Osteocyte (in vitro differentiated cells): Measurements from ENCODE around the gene PREP. TPM values are rescaled to one million over a fixed set of nuclear protein-coding genes. Genes with fewer than 3 reads are reported as not detected.

Experiments
- DNase-seq: peaks from one replicate; pipeline ENCODE4 v3.0.0; 2021; ENCODE audit warnings: mixed read lengths; ENCODE audit not compliant: unreplicated experiment; ENCODE audit errors: extremely low spot score
- H3K27ac Mint-ChIP-seq: one replicate; pipeline ENCODE4 v1.8.0; 2021; ENCODE audit warnings: mild to moderate bottlenecking, mixed read lengths; ENCODE audit not compliant: unreplicated experiment
- H3K27me3 Mint-ChIP-seq: one replicate; pipeline ENCODE4 v1.8.0; 2021; ENCODE audit warnings: mixed read lengths; ENCODE audit not compliant: unreplicated experiment
- H3K36me3 Mint-ChIP-seq: one replicate; pipeline ENCODE4 v1.8.0; 2021; ENCODE audit warnings: mixed read lengths; ENCODE audit not compliant: unreplicated experiment
- H3K4me1 Mint-ChIP-seq: one replicate; pipeline ENCODE4 v1.8.0; 2021; ENCODE audit warnings: mixed read lengths; ENCODE audit not compliant: unreplicated experiment
- H3K4me3 Mint-ChIP-seq: one replicate; pipeline ENCODE4 v1.8.0; 2021; ENCODE audit warnings: mild to moderate bottlenecking, moderate library complexity, mixed read lengths; ENCODE audit not compliant: unreplicated experiment
- H3K9me3 Mint-ChIP-seq: one replicate; pipeline ENCODE4 v1.8.0; 2021; ENCODE audit warnings: mixed read lengths; ENCODE audit not compliant: unreplicated experiment
- CTCF ChIP-seq: fragments of 200-600 bp; sonication (generic); IDR thresholded peaks from 2 replicates; pipeline ENCODE4 v1.5.0; 2021; ENCODE audit warnings: antibody characterized with exemption, mild to moderate bottlenecking, moderate library complexity
- total RNA-seq: library from RNA; stranded (reverse); gene quantifications from 2 replicates; pipeline ENCODE4 v1.2.1, GENCODE V29; 2021

The PREP gene
- total RNA-seq, 1 donor from 2014 or later = 36.9 TPM

GRCh38 chr6:105364243-105364642 is 38.6 kb downstream of the PREP start:
- no peak for DNase-seq
- H3K27ac Mint-ChIP-seq = no peak overlapping the region
- H3K9me3 Mint-ChIP-seq = peaks cover under 1% of the 10 kb centered on the region
- no peak for TF ChIP-seq CTCF
- H3K4me3 Mint-ChIP-seq = no peak overlapping the region
- peaks cover 14% of the 10 kb centered on the region for H3K4me1 Mint-ChIP-seq
- no peaks in the 10 kb centered on the region for H3K27me3 Mint-ChIP-seq
- peaks cover 26% of the 10 kb centered on the region for H3K36me3 Mint-ChIP-seq

GRCh38 chr6:105363100-105363754 is 39.7 kb downstream of the PREP start:
- H3K9me3 Mint-ChIP-seq = no peaks in the 10 kb centered on the region
- no peak for DNase-seq
- H3K4me3 Mint-ChIP-seq = no peak overlapping the region
- TF ChIP-seq CTCF = peak; percentile 68
- peaks cover 23% of the 10 kb centered on the region for H3K36me3 Mint-ChIP-seq
- H3K4me1 Mint-ChIP-seq = peaks cover 15% of the 10 kb centered on the region
- no peaks in the 10 kb centered on the region for H3K27me3 Mint-ChIP-seq
- H3K27ac Mint-ChIP-seq = no peak overlapping the region

GRCh38 chr6:105359419-105360370 is 43.2 kb downstream of the PREP start:
- Mint-ChIP-seq H3K4me1 (peaks cover 14% of the 10 kb centered on the region), H3K36me3 (peaks cover 34% of the 10 kb centered on the region), H3K27me3 (no peaks in the 10 kb centered on the region), H3K27ac (peak overlapping the region; percentile 68), H3K9me3 (peaks cover 17% of the 10 kb centered on the region), H3K4me3 (no peak overlapping the region)
- DNase-seq = no peak
- TF ChIP-seq CTCF = no peak

- H3K27ac Mint-ChIP-seq = no peak overlapping the region
- peaks cover 44% of the 10 kb centered on the region for H3K36me3 Mint-ChIP-seq
- no peaks in the 10 kb centered on the region for H3K27me3 Mint-ChIP-seq
- H3K4me1 Mint-ChIP-seq = peaks cover 10% of the 10 kb centered on the region
- TF ChIP-seq CTCF = no peak
- no peak for DNase-seq
- peaks cover 17% of the 10 kb centered on the region for H3K9me3 Mint-ChIP-seq
- no peak overlapping the region for H3K4me3 Mint-ChIP-seq
Observed at GRCh38 chr6:105357165-105357564, 45.7 kb downstream of the PREP start.

GRCh38 chr6:105352037-105352617 is 50.8 kb downstream of the PREP start:
- DNase-seq = no peak
- no peaks in the 10 kb centered on the region for H3K27me3 Mint-ChIP-seq
- no peak for TF ChIP-seq CTCF
- peaks cover 48% of the 10 kb centered on the region for H3K36me3 Mint-ChIP-seq
- no peaks in the 10 kb centered on the region for H3K4me1 Mint-ChIP-seq
- no peak overlapping the region for H3K4me3 Mint-ChIP-seq
- no peak overlapping the region for H3K27ac Mint-ChIP-seq
- H3K9me3 Mint-ChIP-seq = peaks cover 17% of the 10 kb centered on the region
